ENCODE results near the gene ATG2A.

DNA sequence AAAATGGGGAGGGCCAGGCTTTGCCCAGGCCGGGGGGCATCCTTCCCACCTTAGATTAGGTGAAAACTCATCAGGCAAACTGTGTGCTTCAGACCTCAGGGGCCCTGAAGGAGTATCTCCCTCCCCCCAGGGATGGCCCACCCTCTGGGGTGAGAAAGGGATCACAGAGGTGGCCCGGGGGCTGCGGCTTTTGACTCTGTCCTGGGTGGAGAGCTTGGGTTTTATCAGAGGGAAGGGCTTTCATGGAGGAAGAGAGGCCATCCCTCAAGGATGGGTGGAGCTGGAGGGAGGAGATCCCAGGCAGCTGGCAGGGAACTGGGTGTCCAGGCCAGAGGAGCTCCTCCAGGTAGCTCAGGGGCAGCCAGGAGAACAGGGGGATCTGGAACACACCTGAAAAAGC lies 4.4 kb upstream of the ATG2A start:
- TF ChIP-seq, protein P1, sequence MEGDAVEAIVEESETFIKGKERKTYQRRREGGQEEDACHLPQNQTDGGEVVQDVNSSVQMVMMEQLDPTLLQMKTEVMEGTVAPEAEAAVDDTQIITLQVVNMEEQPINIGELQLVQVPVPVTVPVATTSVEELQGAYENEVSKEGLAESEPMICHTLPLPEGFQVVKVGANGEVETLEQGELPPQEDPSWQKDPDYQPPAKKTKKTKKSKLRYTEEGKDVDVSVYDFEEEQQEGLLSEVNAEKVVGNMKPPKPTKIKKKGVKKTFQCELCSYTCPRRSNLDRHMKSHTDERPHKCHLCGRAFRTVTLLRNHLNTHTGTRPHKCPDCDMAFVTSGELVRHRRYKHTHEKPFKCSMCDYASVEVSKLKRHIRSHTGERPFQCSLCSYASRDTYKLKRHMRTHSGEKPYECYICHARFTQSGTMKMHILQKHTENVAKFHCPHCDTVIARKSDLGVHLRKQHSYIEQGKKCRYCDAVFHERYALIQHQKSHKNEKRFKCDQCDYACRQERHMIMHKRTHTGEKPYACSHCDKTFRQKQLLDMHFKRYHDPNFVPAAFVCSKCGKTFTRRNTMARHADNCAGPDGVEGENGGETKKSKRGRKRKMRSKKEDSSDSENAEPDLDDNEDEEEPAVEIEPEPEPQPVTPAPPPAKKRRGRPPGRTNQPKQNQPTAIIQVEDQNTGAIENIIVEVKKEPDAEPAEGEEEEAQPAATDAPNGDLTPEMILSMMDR (conservative IDR thresholded peaks at IDR 0.05; ENCODE audit: low read depth, low read length), result no peak
- no peak for TF ChIP-seq EZH2 (IDR thresholded peaks at IDR 0.05; ENCODE audit: borderline replicate concordance, low read depth, low read length, poor library complexity, severe bottlenecking)

All from A673 (cell line).